Activated T-helper 2 cell treated with anti-CD3 and anti-CD28 coated beads, Interferon-gamma antibody, Interleukin-2, Interleukin-4, amounts not matched to agents 10 μg/mL and 5 μg/mL and 100 μg/mL, durations not matched to agents 14 hours and 24 hours and 36 hours (primary cell): ENCODE measurements around the gene WWOX. TPM values are rescaled to one million over a fixed set of nuclear protein-coding genes. Genes with fewer than 3 reads are reported as not detected.
"Not testable (repeated sequence)": the region's sequence is repeated elsewhere in the genome, so short reads cannot be mapped to it uniquely, and the experiment has no call there.

Experiments
- DNase-seq: peaks from one replicate; pipeline ENCODE4 v3.0.0; 2021; ENCODE audit warnings: low spot score
- H3K27ac Mint-ChIP-seq: one replicate; pipeline ENCODE4 v1.8.0; 2021; ENCODE audit warnings: mixed read lengths
- H3K27me3 Mint-ChIP-seq: one replicate; pipeline ENCODE4 v1.8.0; 2021; ENCODE audit warnings: low read depth, mixed read lengths
- H3K36me3 Mint-ChIP-seq: one replicate; pipeline ENCODE4 v1.8.0; 2021; ENCODE audit warnings: low read depth, mixed read lengths
- H3K4me1 Mint-ChIP-seq: one replicate; pipeline ENCODE4 v1.8.0; 2021; ENCODE audit warnings: low read depth, mixed read lengths
- H3K4me3 Mint-ChIP-seq: one replicate; pipeline ENCODE4 v1.8.0; 2021; ENCODE audit warnings: low read depth, mild to moderate bottlenecking, moderate library complexity, mixed read lengths
- H3K9me3 Mint-ChIP-seq: one replicate; pipeline ENCODE4 v1.8.0; 2021; ENCODE audit warnings: mixed read lengths
- intact Hi-C: fragments of 100-400 bp; cut with micrococcal nuclease; formaldehyde crosslinking; loops from one replicate; pipeline ENCODE4 v1.15.1; 2023
- total RNA-seq: library from RNA; stranded (reverse); gene quantifications from 2 replicates; pipeline ENCODE4 v1.2.3, GENCODE V29; 2022

The WWOX gene
- 15.7 and 19.0 TPM in 2 replicates for total RNA-seq

GRCh38 chr16:78099271-78100111, at the start of gene WWOX:
Gene WWOX, plus strand, starts transcription at chr16:78099654.
- DNase-seq = peak; percentile 97
- Mint-ChIP-seq H3K4me1 (peaks cover 21% of the 10 kb centered on the region), H3K4me3 (peak within 1 kb of the TSS; percentile 90), H3K9me3 (peaks cover 14% of the 10 kb centered on the region), H3K27ac (peak within 1 kb of the TSS; percentile 94), H3K36me3 (no peaks in the 10 kb centered on the region), H3K27me3 (peaks cover 1% of the 10 kb centered on the region)
- intact Hi-C loops = loop anchor here (1.0 kb wide), 1 partner anchor 377 kb away; the partner anchor contains the start of gene NUDT7

GRCh38 chr16:78050734-78051400, 48.6 kb upstream of the WWOX start:
- no peaks in the 10 kb centered on the region for H3K4me1 Mint-ChIP-seq
- peaks cover 1% of the 10 kb centered on the region for H3K27me3 Mint-ChIP-seq
- intact Hi-C loops = no loop called here
- no peak for DNase-seq
- no peaks in the 10 kb centered on the region for H3K36me3 Mint-ChIP-seq
- H3K9me3 Mint-ChIP-seq = no peaks in the 10 kb centered on the region
- H3K27ac Mint-ChIP-seq = no peak overlapping the region
- no peak overlapping the region for H3K4me3 Mint-ChIP-seq

GRCh38 chr16:78057803-78058564, 41.5 kb upstream of the WWOX start:
- H3K9me3 Mint-ChIP-seq = no peaks in the 10 kb centered on the region
- H3K36me3 Mint-ChIP-seq = no peaks in the 10 kb centered on the region
- no peak overlapping the region for H3K27ac Mint-ChIP-seq
- intact Hi-C loops = no loop called here
- no peak for DNase-seq
- no peak overlapping the region for H3K4me3 Mint-ChIP-seq
- H3K4me1 Mint-ChIP-seq = peaks cover 4% of the 10 kb centered on the region
- H3K27me3 Mint-ChIP-seq = peaks cover 1% of the 10 kb centered on the region

- intact Hi-C loops, H3K4me1 Mint-ChIP-seq, H3K27ac Mint-ChIP-seq, H3K9me3 Mint-ChIP-seq, H3K36me3 Mint-ChIP-seq, DNase-seq, H3K27me3 Mint-ChIP-seq, H3K4me3 Mint-ChIP-seq: not testable (repeated sequence)
Observed at GRCh38 chr16:78059806-78060205, 39.6 kb upstream of the WWOX start.

GRCh38 chr16:78060295-78060694, 39.2 kb upstream of the WWOX start:
- H3K4me1 Mint-ChIP-seq = peaks cover 4% of the 10 kb centered on the region
- H3K4me3 Mint-ChIP-seq = no peak overlapping the region
- no peak overlapping the region for H3K27ac Mint-ChIP-seq
- no peak for DNase-seq
- intact Hi-C loops = no loop called here
- H3K36me3 Mint-ChIP-seq = no peaks in the 10 kb centered on the region
- peaks cover 8% of the 10 kb centered on the region for H3K27me3 Mint-ChIP-seq
- H3K9me3 Mint-ChIP-seq = no peaks in the 10 kb centered on the region

GRCh38 chr16:78060809-78061208, 38.6 kb upstream of the WWOX start:
- intact Hi-C loops = no loop called here
- Mint-ChIP-seq H3K4me1 (peaks cover 4% of the 10 kb centered on the region), H3K36me3 (no peaks in the 10 kb centered on the region), H3K27ac (no peak overlapping the region), H3K4me3 (no peak overlapping the region), H3K27me3 (peaks cover 9% of the 10 kb centered on the region), H3K9me3 (no peaks in the 10 kb centered on the region)
- DNase-seq = no peak

GRCh38 chr16:78065319-78065718, 34.1 kb upstream of the WWOX start:
- peaks cover 16% of the 10 kb centered on the region for H3K27me3 Mint-ChIP-seq
- no peaks in the 10 kb centered on the region for H3K4me1 Mint-ChIP-seq
- no peaks in the 10 kb centered on the region for H3K36me3 Mint-ChIP-seq
- intact Hi-C loops = no loop called here
- H3K9me3 Mint-ChIP-seq = no peaks in the 10 kb centered on the region
- no peak for DNase-seq
- no peak overlapping the region for H3K4me3 Mint-ChIP-seq
- no peak overlapping the region for H3K27ac Mint-ChIP-seq

- no peak for DNase-seq
Observed at GRCh38 chr16:78069913-78070312, 29.5 kb upstream of the WWOX start.

GRCh38 chr16:78072275-78072674, 27.2 kb upstream of the WWOX start:
- no peak for DNase-seq
- H3K4me1 Mint-ChIP-seq = no peaks in the 10 kb centered on the region
- no peaks in the 10 kb centered on the region for H3K9me3 Mint-ChIP-seq
- H3K27me3 Mint-ChIP-seq = peaks cover 13% of the 10 kb centered on the region
- H3K4me3 Mint-ChIP-seq = no peak overlapping the region
- no peaks in the 10 kb centered on the region for H3K36me3 Mint-ChIP-seq
- intact Hi-C loops = no loop called here
- H3K27ac Mint-ChIP-seq = no peak overlapping the region

More at GRCh38 chr16:78069913-78070312, 29.5 kb upstream of the WWOX start:
- Mint-ChIP-seq H3K27me3 (peaks cover 22% of the 10 kb centered on the region), H3K27ac (no peak overlapping the region), H3K4me1 (no peaks in the 10 kb centered on the region), H3K9me3 (no peaks in the 10 kb centered on the region), H3K36me3 (no peaks in the 10 kb centered on the region), H3K4me3 (no peak overlapping the region)
- intact Hi-C loops = no loop called here

- H3K36me3 Mint-ChIP-seq = no peaks in the 10 kb centered on the region
- no peak overlapping the region for H3K4me3 Mint-ChIP-seq
- H3K27ac Mint-ChIP-seq = no peak overlapping the region
- intact Hi-C loops = no loop called here
- H3K4me1 Mint-ChIP-seq = no peaks in the 10 kb centered on the region
- H3K27me3 Mint-ChIP-seq = peaks cover 8% of the 10 kb centered on the region
- no peak for DNase-seq
- H3K9me3 Mint-ChIP-seq = no peaks in the 10 kb centered on the region
Observed at GRCh38 chr16:78075800-78076199, 23.7 kb upstream of the WWOX start.

- Mint-ChIP-seq H3K9me3 (no peaks in the 10 kb centered on the region), H3K27me3 (peaks cover 13% of the 10 kb centered on the region), H3K36me3 (no peaks in the 10 kb centered on the region), H3K4me1 (no peaks in the 10 kb centered on the region), H3K27ac (no peak overlapping the region), H3K4me3 (no peak overlapping the region)
- intact Hi-C loops = no loop called here
- DNase-seq = no peak
Observed at GRCh38 chr16:78081341-78081740, 18.1 kb upstream of the WWOX start.

- peaks cover 9% of the 10 kb centered on the region for H3K9me3 Mint-ChIP-seq
Observed at GRCh38 chr16:78091419-78091818, 8.0 kb upstream of the WWOX start.

More at GRCh38 chr16:78091419-78091818, 8.0 kb upstream of the WWOX start:
- intact Hi-C loops = no loop called here
- Mint-ChIP-seq H3K4me1 (peaks cover 2% of the 10 kb centered on the region), H3K4me3 (no peak overlapping the region), H3K27ac (no peak overlapping the region), H3K27me3 (peaks cover 5% of the 10 kb centered on the region), H3K36me3 (no peaks in the 10 kb centered on the region)
- no peak for DNase-seq
